HEK293T (cell line): ENCODE measurements around the gene FAM78A.
A peak's percentile ranks its signal among the peaks of the same experiment; 100 is the strongest.

Experiments
- CTCF ChIA-PET: fragments of 350-600 bp; formaldehyde crosslinking; extraction: SDS; loops from one replicate; lab custom pipeline; 2021; ENCODE audit warnings: antibody characterized with exemption, inconsistent platforms; lab: Yijun Ruan, JAX
- POLR2A ChIA-PET: fragments of 350-600 bp; formaldehyde crosslinking; extraction: SDS; loops from one replicate; lab custom pipeline; 2020; ENCODE audit warnings: antibody characterized with exemption, inconsistent platforms; lab: Yijun Ruan, JAX
- DNase-seq: peaks from one replicate; pipeline ENCODE4 v3.0.0; 2012; ENCODE audit warnings: mixed read lengths; ENCODE audit errors: extremely low spot score
- ARNT ChIP-seq: fragments of 450-650 bp; IDR thresholded peaks from 2 replicates; pipeline ENCODE4 v1.6.1; 2017; ENCODE audit warnings: mild to moderate bottlenecking
- BHLHE40 ChIP-seq: fragments of 450-650 bp; IDR thresholded peaks from 2 replicates; pipeline ENCODE4 v1.6.1; 2016; ENCODE audit warnings: mild to moderate bottlenecking, moderate library complexity, borderline replicate concordance
- CTBP1 ChIP-seq: fragments of 450-650 bp; IDR thresholded peaks from 2 replicates; pipeline ENCODE4 v1.6.1; 2016; ENCODE audit warnings: borderline replicate concordance
- ELF4 ChIP-seq: fragments of 450-650 bp; IDR thresholded peaks from 2 replicates; pipeline ENCODE4 v1.6.1; 2017; ENCODE audit warnings: antibody characterized with exemption
- FOXA1 ChIP-seq: fragments of 450-650 bp; IDR thresholded peaks from 2 replicates; pipeline ENCODE4 v1.6.1; 2016; ENCODE audit warnings: mild to moderate bottlenecking
- FOXK2 ChIP-seq: fragments of 450-650 bp; IDR thresholded peaks from 2 replicates; pipeline ENCODE4 v1.6.1; 2016; ENCODE audit warnings: mild to moderate bottlenecking
- FOXM1 ChIP-seq: fragments of 450-650 bp; IDR thresholded peaks from 2 replicates; pipeline ENCODE4 v1.6.1; 2017; ENCODE audit warnings: mild to moderate bottlenecking, borderline replicate concordance
- HDGF ChIP-seq: fragments of 450-650 bp; IDR thresholded peaks from 2 replicates; pipeline ENCODE4 v1.6.1; 2017; ENCODE audit warnings: antibody characterized with exemption, borderline replicate concordance
- L3MBTL2 ChIP-seq: fragments of 450-650 bp; conservative IDR thresholded peaks from 2 replicates; pipeline ENCODE4 v1.6.1; 2016; ENCODE audit warnings: mild to moderate bottlenecking
- LEF1 ChIP-seq: fragments of 450-650 bp; IDR thresholded peaks from 2 replicates; pipeline ENCODE4 v1.6.1; 2017; ENCODE audit warnings: mild to moderate bottlenecking, borderline replicate concordance
- NFRKB ChIP-seq: fragments of 450-650 bp; IDR thresholded peaks from 2 replicates; pipeline ENCODE4 v1.6.1; 2016; ENCODE audit warnings: mild to moderate bottlenecking, moderate library complexity
- SP1 ChIP-seq: fragments of 450-650 bp; IDR thresholded peaks from 2 replicates; pipeline ENCODE4 v1.6.1; 2017
- SUZ12 ChIP-seq: fragments of 450-650 bp; IDR thresholded peaks from 2 replicates; pipeline ENCODE4 v1.6.1; 2016; ENCODE audit warnings: mild to moderate bottlenecking
- TARDBP ChIP-seq: fragments of 450-650 bp; IDR thresholded peaks from 2 replicates; pipeline ENCODE4 v1.6.1; 2016
- ZNF384 ChIP-seq: fragments of 450-650 bp; IDR thresholded peaks from 2 replicates; pipeline ENCODE4 v1.6.1; 2016
- TF ChIP-seq, protein P1 (sequence below): fragments of 450-650 bp; IDR thresholded peaks from 2 replicates; pipeline ENCODE4 v1.6.1; 2016

Gene FAM78A

DNA sequence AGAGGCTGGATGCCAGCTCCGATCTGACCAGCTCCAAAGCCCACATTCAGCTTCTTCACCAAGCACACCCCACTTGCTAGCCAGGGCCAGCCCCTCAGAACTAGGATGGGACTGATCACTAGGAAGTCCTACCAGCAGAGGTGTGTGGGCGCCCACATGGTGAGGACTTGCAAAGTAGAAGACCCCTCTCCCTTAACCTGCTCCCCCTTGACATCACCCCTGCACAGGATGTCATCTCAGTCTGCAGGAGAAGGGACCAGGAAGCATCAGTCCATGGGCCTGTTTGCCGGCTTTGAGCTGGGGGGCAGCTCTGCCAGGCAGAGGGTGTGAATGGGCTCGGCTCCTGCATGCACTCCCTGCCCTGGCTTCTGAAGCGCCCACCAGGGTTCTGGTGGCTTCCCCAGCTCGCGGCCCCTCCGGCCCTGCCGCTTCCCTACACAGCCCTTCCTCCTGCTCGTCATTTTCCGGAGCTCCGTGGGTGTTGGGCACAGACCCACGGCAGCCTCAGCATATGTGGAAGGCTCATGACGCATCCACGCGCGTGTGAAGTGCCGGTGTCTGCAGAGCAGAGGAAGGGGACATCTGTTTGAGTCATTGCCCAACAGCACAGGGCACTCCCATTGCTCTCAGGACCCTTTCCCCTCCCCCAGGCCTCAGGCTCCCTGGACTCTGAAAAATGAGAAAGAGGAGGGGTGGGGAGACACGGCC lies 3.7 kb upstream of the FAM78A start:
- DNase-seq: no peak
- no peak for TF ChIP-seq LEF1
- no peak for TF ChIP-seq ARNT
- TF ChIP-seq FOXK2: no peak
- no peak for TF ChIP-seq ZNF384
- no peak for TF ChIP-seq SP1
- no peak for TF ChIP-seq BHLHE40
- no peak for TF ChIP-seq HDGF
- no peak for TF ChIP-seq SUZ12
- TF ChIP-seq FOXA1: no peak
- CTCF ChIA-PET: interaction anchor here (0.6 kb wide), 1 partner anchor 54 kb away, joined by 3 read pairs; no protein-coding TSS in a partner anchor
- POLR2A ChIA-PET: interaction anchor here (1.6 kb wide), 1 partner anchor 13 kb away, joined by 3 read pairs; no protein-coding TSS in a partner anchor

DNA sequence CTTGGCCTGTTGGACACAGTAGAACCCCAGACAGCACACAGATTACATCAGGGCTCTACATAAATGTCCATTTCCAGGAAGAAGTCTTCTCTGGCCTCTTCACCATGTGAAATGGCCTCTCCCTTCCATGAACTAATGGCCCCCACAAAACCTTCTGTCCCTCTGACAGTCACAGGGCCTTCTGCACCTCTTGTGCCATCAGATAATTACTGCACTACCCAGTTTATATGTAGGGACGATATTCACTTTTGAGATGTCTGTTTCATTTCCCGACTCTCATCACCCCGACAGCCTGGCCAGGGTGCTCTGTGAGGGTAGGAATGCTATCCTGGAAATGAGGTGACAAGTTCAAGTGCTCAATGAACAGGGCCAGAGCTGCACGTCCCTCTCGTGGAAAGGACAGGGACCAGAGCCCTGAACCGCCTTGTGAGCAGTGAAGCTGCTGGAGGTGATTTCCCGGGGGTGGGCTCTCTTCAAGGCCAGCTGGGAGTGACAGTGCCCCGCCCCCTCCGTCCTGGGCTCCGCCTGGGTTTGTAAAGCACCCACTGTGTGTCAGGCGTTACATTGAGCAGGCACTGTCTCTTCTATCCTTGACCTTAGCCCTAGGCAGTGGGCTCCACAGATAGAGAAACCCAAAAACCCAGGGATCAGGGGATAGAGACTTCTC lies 3.0 kb upstream of the FAM78A start:
- TF ChIP-seq NFRKB (no peak), SUZ12 (no peak), ZNF384 (no peak), BHLHE40 (no peak), LEF1 (no peak), FOXA1 (no peak), ARNT (no peak), FOXM1 (no peak), TARDBP (no peak), ELF4 (no peak), L3MBTL2 (no peak)
- TF ChIP-seq, protein P1, sequence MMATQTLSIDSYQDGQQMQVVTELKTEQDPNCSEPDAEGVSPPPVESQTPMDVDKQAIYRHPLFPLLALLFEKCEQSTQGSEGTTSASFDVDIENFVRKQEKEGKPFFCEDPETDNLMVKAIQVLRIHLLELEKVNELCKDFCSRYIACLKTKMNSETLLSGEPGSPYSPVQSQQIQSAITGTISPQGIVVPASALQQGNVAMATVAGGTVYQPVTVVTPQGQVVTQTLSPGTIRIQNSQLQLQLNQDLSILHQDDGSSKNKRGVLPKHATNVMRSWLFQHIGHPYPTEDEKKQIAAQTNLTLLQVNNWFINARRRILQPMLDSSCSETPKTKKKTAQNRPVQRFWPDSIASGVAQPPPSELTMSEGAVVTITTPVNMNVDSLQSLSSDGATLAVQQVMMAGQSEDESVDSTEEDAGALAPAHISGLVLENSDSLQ: no peak
- CTCF ChIA-PET: interaction anchor here (1.2 kb wide), 1 partner anchor 57 kb away, joined by 4 read pairs; no protein-coding TSS in a partner anchor
- POLR2A ChIA-PET: interaction anchor here (1.6 kb wide), 2 partner anchors 12 to 17 kb away, joined by 3 to 5 read pairs; no protein-coding TSS in a partner anchor
- DNase-seq: no peak

DNA sequence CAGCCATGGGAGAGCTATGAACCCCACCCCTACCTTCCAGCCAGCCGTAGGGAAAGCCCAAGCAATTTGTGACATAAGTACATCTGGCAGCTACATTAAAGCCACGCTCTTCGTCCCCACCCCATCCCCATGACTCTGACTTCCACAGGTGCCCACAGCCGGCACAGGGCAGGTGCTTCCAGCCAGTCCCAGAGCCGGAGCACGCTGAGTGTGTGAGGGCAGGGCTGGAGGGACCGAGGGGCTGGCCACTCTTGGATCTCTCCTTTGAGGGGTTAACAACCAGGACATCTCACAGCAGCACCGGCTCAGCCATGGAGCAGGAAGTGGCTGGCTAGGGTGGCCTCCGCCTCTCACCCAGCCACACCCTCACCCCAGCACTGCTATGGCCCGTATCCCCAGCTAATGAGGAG lies 2.4 kb upstream of the FAM78A start:
- ChIA-PET POLR2A (interaction anchor here (1.6 kb wide), 1 partner anchor 18 kb away, joined by 5 read pairs; no protein-coding TSS in a partner anchor), CTCF (interaction anchor here (1.2 kb wide), 1 partner anchor 58 kb away, joined by 4 read pairs; no protein-coding TSS in a partner anchor)
- DNase-seq: no peak
- TF ChIP-seq NFRKB (no peak), FOXA1 (no peak), FOXM1 (no peak), SUZ12 (no peak), FOXK2 (no peak), CTBP1 (no peak), L3MBTL2 (no peak), ELF4 (no peak), HDGF (no peak), ZNF384 (no peak), BHLHE40 (no peak)

- no peak for TF ChIP-seq L3MBTL2
- ChIA-PET CTCF (interaction anchor here (0.6 to 1.2 kb wide), 2 partner anchors 58 to 400 kb away, joined by 4 read pairs; no protein-coding TSS in a partner anchor), POLR2A (interaction anchor here (1.6 kb wide), 1 partner anchor 18 kb away, joined by 5 read pairs; no protein-coding TSS in a partner anchor)
- DNase-seq: peak; percentile 93
These were observed 1.8 kb upstream of the FAM78A start for GRCh38 chr9:131277910-131278701.

- POLR2A ChIA-PET: no interaction called here
- TF ChIP-seq ARNT: no peak
- no peak for TF ChIP-seq L3MBTL2
- TF ChIP-seq, protein P1: no peak
- TF ChIP-seq TARDBP: no peak
- TF ChIP-seq SUZ12: no peak
- TF ChIP-seq FOXM1: no peak
- TF ChIP-seq CTBP1: no peak
- no peak for DNase-seq
- CTCF ChIA-PET: interaction anchor here (0.6 kb wide), 1 partner anchor 401 kb away, joined by 4 read pairs; no protein-coding TSS in a partner anchor
These were observed 1.1 kb upstream of the FAM78A start for GRCh38 chr9:131277287-131277909.

DNA sequence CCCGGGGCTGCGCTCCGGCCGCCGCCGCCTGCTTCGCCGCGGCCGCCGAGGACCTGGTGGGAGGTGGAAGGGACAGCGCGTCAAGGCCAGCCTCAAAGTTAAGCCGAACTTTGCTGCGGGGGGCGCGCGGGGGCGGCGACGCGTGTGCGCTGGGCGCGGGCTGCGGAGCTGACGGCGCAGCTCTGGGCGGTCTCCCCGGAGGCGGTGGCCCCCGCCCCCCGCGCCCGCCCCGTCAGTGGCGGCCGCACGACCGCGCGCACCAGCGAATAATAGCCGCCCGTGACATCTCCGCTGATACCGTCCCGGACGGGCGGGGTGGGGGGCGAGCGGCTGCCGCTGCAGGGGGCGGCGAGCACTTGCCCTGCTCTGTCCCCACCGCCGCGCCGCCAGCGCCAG lies 579 bp upstream of the FAM78A start:
- CTCF ChIA-PET: no interaction called here
- POLR2A ChIA-PET: no interaction called here
- DNase-seq: no peak
- TF ChIP-seq TARDBP (no peak), HDGF (no peak), FOXM1 (no peak), NFRKB (no peak), ZNF384 (no peak), FOXK2 (no peak), BHLHE40 (no peak), SUZ12 (no peak), CTBP1 (no peak), ELF4 (no peak), FOXA1 (no peak), ARNT (no peak), SP1 (no peak), L3MBTL2 (no peak), LEF1 (no peak)
- TF ChIP-seq, protein P1: no peak
